ENCODE measurements around the gene EVC. TPM values are rescaled to one million over a fixed set of nuclear protein-coding genes. Genes with fewer than 3 reads are reported as not detected.

The EVC gene
- total and polyA plus RNA-seq, 2 of the 4 experiments (the other 2 are of a cell fraction) = 16.8 to 18.9 TPM

- H2AFZ ChIP-seq (replicated peaks; ENCODE audit: low read length, poor library complexity) = no peak overlapping the region
- H3K79me1 ChIP-seq (ENCODE audit: low read depth in 1 of 2, low read length in 2 of 2) = peaks cover 0 to 3% of the 10 kb centered on the region in 2 experiments; a peak in 1 of 4 replicates
- H3K27me3 ChIP-seq (ENCODE audit: control insufficient read depth, insufficient read depth, low read length) = no peaks in the 10 kb centered on the region
- H2AK5ac ChIP-seq (ENCODE audit: low read depth, low read length) = no peak overlapping the region
- no peak overlapping the region for H2BK20ac ChIP-seq (ENCODE audit: low read depth, low read length)
- no peak overlapping the region for H3K4me2 ChIP-seq (ENCODE audit: low read depth, low read length)
- no peak overlapping the region for H4K8ac ChIP-seq (ENCODE audit: low read depth in 2 of 2, low read length in 2 of 2)
- H2BK5ac ChIP-seq (ENCODE audit: low read depth, low read length, poor library complexity, severe bottlenecking) = no peak overlapping the region
- no peak overlapping the region for H3K23ac ChIP-seq (ENCODE audit: low read depth, low read length)
- H4K5ac ChIP-seq (ENCODE audit: low read depth, low read length) = no peak overlapping the region
- H2BK15ac ChIP-seq (ENCODE audit: low read depth, low read length) = no peak overlapping the region
- no peak overlapping the region for H3K56ac ChIP-seq (ENCODE audit: extremely low read depth, insufficient read depth, low read length)
- no peak overlapping the region for H2BK120ac ChIP-seq (ENCODE audit: low read depth, low read length)
- no peak overlapping the region for H4K91ac ChIP-seq (ENCODE audit: insufficient read depth, low read depth, low read length)
- H4K20me1 ChIP-seq (ENCODE audit: insufficient read depth, low read length) = no peaks in the 10 kb centered on the region
- H3K4me1 ChIP-seq (ENCODE audit: control insufficient read depth, insufficient read depth, low read length) = no peaks in the 10 kb centered on the region
- H3K36me3 ChIP-seq (ENCODE audit: control insufficient read depth, insufficient read depth, low read length) = peaks cover 37% of the 10 kb centered on the region
- ATAC-seq (ENCODE audit: low read depth) (no peak), DNase-seq (no peak)
- intact Hi-C loops (cut with micrococcal nuclease) = loop anchor here (5.0 kb wide), 2 partner anchors 46 to 156 kb away; no protein-coding TSS in a partner anchor
- H2AK9ac ChIP-seq (replicated peaks; ENCODE audit: low read depth, low read length, poor library complexity) = no peak overlapping the region
- ChIA-PET CTCF (no interaction called here), POLR2A (ENCODE audit: unreplicated experiment) (no interaction called here)
- no peaks in the 10 kb centered on the region for H3K9me3 ChIP-seq (ENCODE audit: control insufficient read depth, insufficient read depth, low read length)
- in situ Hi-C loops (cut with MboI; ENCODE audit: low sequenced_read_pairs) = loop anchor here (10.0 kb wide), 1 partner anchor 749 kb away; no protein-coding TSS in a partner anchor
- H3K18ac ChIP-seq (ENCODE audit: low read depth, low read length) = no peak overlapping the region
- H3K9ac ChIP-seq (ENCODE audit: low read depth, low read length) = no peak overlapping the region
- no TSS peak for BruUV-seq (replicated peaks)
- no peak overlapping the region for H3K4ac ChIP-seq (ENCODE audit: low read depth, low read length)
- H3K14ac ChIP-seq (replicated peaks; ENCODE audit: low read depth, low read length) = no peak overlapping the region
- WGBS, 2 experiments (ENCODE audit: extremely low coverage in 2 of 2, insufficient read length in 1 of 2) = no CpG with 5 or more reads among the region's 13 CpGs
- no peak overlapping the region for H3K4me3 ChIP-seq (ENCODE audit: insufficient read depth, low read depth, low read length)
- dilution Hi-C loops (cut with HindIII; ENCODE audit: low sequenced_read_pairs, unreplicated experiment) = no loop called here
- H3K9me1 ChIP-seq (ENCODE audit: insufficient read depth, low read length) = peaks cover 3% of the 10 kb centered on the region; the same call in 1 of the 2 replicates
- TF ChIP-seq SMC3 (IDR thresholded peaks at IDR 0.05; ENCODE audit: low read depth, low read length) = no peak
- TF ChIP-seq RCOR1 (IDR thresholded peaks at IDR 0.05; ENCODE audit: insufficient replicate concordance, low read length) = no peak
- TF ChIP-seq FOS (IDR thresholded peaks at IDR 0.05; ENCODE audit: low read depth, low read length) = no peak
- no peak for TF ChIP-seq CTCF (conservative IDR thresholded peaks at IDR 0.05; ENCODE audit: low read depth, low read length)
- TF ChIP-seq RFX5 (IDR thresholded peaks at IDR 0.05; ENCODE audit: low read depth, low read length) = no peak
- no peak for TF ChIP-seq MAZ (IDR thresholded peaks at IDR 0.05; ENCODE audit: borderline replicate concordance, low read depth, low read length)
- TF ChIP-seq BHLHE40 (IDR thresholded peaks at IDR 0.05; ENCODE audit: low read depth, low read length) = no peak
- TF ChIP-seq NFE2L2 (IDR thresholded peaks at IDR 0.05; ENCODE audit: low read depth, low read length) = no peak
- no peak for TF ChIP-seq CHD1 (IDR thresholded peaks at IDR 0.05; ENCODE audit: low read depth, low read length)
- no peak for TF ChIP-seq ELK1 (IDR thresholded peaks at IDR 0.05; ENCODE audit: borderline replicate concordance, low read depth, low read length)
- no peak overlapping the region for H3K27ac ChIP-seq (ENCODE audit: insufficient read depth, low read length)
Observed at GRCh38 chr4:5793514-5793913, 82.5 kb downstream of the EVC start.

Measured in IMR-90 (cell line).